GM12892 (cell line): Measurements from ENCODE around the gene HSPA4L.

Experiments used
- POLR2A ChIP-seq: IDR thresholded peaks from 2 replicates; pipeline ENCODE4 v1.6.1; 2011; ENCODE audit warnings: low read depth, low read length, control low read depth
- POLR2AphosphoS5 ChIP-seq: IDR thresholded peaks from 2 replicates; pipeline ENCODE4 v1.6.1; 2011; ENCODE audit warnings: low read depth, low read length, control low read depth
- TAF1 ChIP-seq: IDR thresholded peaks from 2 replicates; pipeline ENCODE4 v1.6.1; 2011; ENCODE audit warnings: low read depth, mild to moderate bottlenecking, control low read depth, low read length, borderline replicate concordance

DNA sequence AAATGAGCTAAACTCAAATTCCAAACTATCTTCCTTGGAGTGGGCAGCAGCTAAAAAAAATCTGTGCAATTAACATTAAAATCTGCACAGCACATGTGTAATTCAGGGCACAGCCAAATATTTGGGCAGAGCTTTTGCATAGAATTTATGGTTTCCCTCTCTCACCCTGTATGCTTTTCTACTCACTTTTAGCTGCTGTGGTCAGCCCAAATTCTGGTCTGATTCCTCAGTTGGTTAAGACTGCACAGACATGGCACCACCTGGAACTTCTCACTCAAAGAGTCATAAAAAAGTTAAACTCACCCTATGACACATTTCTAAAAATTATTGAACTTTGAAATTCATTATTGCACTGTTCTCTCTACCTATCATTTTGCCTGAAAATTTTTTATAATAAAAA is 93.7 kb downstream of the HSPA4L start:
- no peak for TF ChIP-seq POLR2A
- no peak for TF ChIP-seq TAF1
- no peak for TF ChIP-seq POLR2AphosphoS5
